ENCODE measurements around the gene MXRA8. TPM values are rescaled to one million over a fixed set of nuclear protein-coding genes. Genes with fewer than 3 reads are reported as not detected.

The MXRA8 gene
- total and polyA plus RNA-seq, 9 of the 15 experiments (the other 6 are each of a cell fraction or from before 2014, with no cell fraction given) = 0.66 to 11.3 (median 6.3) TPM

DNA sequence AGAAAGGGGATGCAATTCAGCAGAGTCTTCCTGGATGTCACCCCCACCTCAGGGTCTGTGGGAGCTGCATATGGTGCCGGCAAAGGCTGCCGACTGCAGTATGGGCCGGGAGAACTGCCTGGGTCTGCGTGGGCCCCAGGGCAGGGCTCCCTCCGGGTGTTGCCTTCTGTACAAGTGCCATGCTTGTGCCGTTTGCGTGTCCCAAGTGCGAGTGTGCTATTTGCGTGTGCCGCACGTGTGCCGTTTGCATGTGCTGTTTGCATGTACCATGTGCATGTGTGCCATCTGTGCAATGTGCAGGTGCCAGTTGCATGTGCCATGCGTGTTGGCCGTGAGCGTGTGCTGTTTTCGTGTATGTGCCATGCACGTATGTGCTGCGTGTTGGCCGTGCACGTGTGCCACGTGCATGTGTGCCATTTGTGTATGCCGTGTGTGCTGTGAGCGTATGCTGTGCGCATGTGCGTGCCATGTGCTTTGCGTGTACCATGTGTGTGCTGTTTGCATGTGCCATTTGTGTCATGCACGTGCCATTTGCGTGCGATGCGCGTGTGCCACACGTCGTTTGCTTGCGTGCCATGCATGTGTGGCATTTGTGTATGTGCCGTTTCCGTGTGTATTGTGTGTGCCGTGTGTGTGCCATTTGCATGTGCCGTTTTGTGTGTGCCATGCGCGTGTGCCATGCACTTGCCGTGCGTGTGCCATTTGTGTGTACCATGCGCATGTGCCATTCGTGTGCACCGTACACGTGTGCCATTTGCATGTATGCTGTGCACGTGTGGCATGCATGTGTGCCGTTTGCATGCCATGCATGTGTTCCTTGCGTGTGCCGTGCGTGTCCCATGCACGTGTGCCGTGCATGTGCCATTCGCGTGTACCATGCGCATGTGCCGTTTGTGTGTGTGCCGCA, 28.8 kb downstream of the MXRA8 start:
- ChIA-PET CTCF (ENCODE audit: low intra/inter-chr PET ratio) (no interaction called here), POLR2A (no interaction called here)
- no peak overlapping the region for H3K27ac ChIP-seq (ENCODE audit: extremely low read depth, low read depth, low read length)
- H3K36me3 ChIP-seq (ENCODE audit: control insufficient read depth, insufficient read depth, low read length) = peaks cover 18% of the 10 kb centered on the region; the same call in 1 of the 3 replicates
- peaks cover 19% of the 10 kb centered on the region for H3K79me2 ChIP-seq (ENCODE audit: control insufficient read depth, insufficient read depth, low read length)
- ATAC-seq (no peak), FAIRE-seq (peak; percentile 62), DNase-seq (ENCODE audit: extremely low read depth in 1 of 4, low spot score in 3 of 4) (no peak)
- 90% methylated on average over 58 of the region's 58 CpGs for WGBS (ENCODE audit: insufficient coverage, low coverage, missing lambda C conversion rate)
- no peak overlapping the region for H3K4me3 ChIP-seq
- H2AFZ ChIP-seq (ENCODE audit: low read depth, low read length) = no peak overlapping the region
- H3K27me3 ChIP-seq (ENCODE audit: control insufficient read depth in 2 of 2, insufficient read depth in 2 of 2, low read length in 2 of 2) = no peaks in the 10 kb centered on the region
- H3K4me1 ChIP-seq (replicated peaks in 1 of 2; ENCODE audit: control insufficient read depth in 2 of 2, insufficient read depth in 2 of 2, low read length in 2 of 2) = peaks cover 6 to 95% of the 10 kb centered on the region in 2 experiments; a peak in 4 of 5 replicates
- peaks cover 2% of the 10 kb centered on the region; the same call in 1 of the 2 replicates for H4K20me1 ChIP-seq (replicated peaks; ENCODE audit: control insufficient read depth, insufficient read depth, low read length)
- H3K9ac ChIP-seq (ENCODE audit: insufficient read depth in 1 of 2, low read depth in 2 of 2, low read length in 2 of 2) = no peak overlapping the region
- intact Hi-C loops (cut with micrococcal nuclease) (no loop called here), in situ Hi-C loops (cut with MboI) (no loop called here)
- no peak overlapping the region for H3K4me2 ChIP-seq (ENCODE audit: insufficient read depth, low read length)
- peaks cover 6% of the 10 kb centered on the region for H3K9me3 ChIP-seq (replicated peaks; ENCODE audit: control insufficient read depth, insufficient read depth, low read depth, low read length)
- no TSS peak for BruUV-seq (replicated peaks)
- peaks cover 4% of the 10 kb centered on the region for H3K9me1 ChIP-seq (ENCODE audit: control insufficient read depth, insufficient read depth, low read length)
- TF ChIP-seq MTA3 (IDR thresholded peaks at IDR 0.05; ENCODE audit: borderline replicate concordance) (0 out of 2 replicates have a peak, but pooled peaks have one; percentile 11), HMGN3 (IDR thresholded peaks at IDR 0.05; ENCODE audit: borderline replicate concordance, extremely low read depth, insufficient read length, low read depth, low read length) (peak; percentile 16), TARDBP (IDR thresholded peaks at IDR 0.05) (peak; percentile 91)
- TF ChIP-seq, protein P1, sequence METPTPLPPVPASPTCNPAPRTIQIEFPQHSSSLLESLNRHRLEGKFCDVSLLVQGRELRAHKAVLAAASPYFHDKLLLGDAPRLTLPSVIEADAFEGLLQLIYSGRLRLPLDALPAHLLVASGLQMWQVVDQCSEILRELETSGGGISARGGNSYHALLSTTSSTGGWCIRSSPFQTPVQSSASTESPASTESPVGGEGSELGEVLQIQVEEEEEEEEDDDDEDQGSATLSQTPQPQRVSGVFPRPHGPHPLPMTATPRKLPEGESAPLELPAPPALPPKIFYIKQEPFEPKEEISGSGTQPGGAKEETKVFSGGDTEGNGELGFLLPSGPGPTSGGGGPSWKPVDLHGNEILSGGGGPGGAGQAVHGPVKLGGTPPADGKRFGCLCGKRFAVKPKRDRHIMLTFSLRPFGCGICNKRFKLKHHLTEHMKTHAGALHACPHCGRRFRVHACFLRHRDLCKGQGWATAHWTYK (CRISPR knock-in tag; IDR thresholded peaks at IDR 0.05) = no peak
- TF ChIP-seq, protein P2, sequence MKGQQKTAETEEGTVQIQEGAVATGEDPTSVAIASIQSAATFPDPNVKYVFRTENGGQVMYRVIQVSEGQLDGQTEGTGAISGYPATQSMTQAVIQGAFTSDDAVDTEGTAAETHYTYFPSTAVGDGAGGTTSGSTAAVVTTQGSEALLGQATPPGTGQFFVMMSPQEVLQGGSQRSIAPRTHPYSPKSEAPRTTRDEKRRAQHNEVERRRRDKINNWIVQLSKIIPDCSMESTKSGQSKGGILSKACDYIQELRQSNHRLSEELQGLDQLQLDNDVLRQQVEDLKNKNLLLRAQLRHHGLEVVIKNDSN (CRISPR knock-in tag; IDR thresholded peaks at IDR 0.05) = peak; percentile 51
- TF ChIP-seq, protein P3, sequence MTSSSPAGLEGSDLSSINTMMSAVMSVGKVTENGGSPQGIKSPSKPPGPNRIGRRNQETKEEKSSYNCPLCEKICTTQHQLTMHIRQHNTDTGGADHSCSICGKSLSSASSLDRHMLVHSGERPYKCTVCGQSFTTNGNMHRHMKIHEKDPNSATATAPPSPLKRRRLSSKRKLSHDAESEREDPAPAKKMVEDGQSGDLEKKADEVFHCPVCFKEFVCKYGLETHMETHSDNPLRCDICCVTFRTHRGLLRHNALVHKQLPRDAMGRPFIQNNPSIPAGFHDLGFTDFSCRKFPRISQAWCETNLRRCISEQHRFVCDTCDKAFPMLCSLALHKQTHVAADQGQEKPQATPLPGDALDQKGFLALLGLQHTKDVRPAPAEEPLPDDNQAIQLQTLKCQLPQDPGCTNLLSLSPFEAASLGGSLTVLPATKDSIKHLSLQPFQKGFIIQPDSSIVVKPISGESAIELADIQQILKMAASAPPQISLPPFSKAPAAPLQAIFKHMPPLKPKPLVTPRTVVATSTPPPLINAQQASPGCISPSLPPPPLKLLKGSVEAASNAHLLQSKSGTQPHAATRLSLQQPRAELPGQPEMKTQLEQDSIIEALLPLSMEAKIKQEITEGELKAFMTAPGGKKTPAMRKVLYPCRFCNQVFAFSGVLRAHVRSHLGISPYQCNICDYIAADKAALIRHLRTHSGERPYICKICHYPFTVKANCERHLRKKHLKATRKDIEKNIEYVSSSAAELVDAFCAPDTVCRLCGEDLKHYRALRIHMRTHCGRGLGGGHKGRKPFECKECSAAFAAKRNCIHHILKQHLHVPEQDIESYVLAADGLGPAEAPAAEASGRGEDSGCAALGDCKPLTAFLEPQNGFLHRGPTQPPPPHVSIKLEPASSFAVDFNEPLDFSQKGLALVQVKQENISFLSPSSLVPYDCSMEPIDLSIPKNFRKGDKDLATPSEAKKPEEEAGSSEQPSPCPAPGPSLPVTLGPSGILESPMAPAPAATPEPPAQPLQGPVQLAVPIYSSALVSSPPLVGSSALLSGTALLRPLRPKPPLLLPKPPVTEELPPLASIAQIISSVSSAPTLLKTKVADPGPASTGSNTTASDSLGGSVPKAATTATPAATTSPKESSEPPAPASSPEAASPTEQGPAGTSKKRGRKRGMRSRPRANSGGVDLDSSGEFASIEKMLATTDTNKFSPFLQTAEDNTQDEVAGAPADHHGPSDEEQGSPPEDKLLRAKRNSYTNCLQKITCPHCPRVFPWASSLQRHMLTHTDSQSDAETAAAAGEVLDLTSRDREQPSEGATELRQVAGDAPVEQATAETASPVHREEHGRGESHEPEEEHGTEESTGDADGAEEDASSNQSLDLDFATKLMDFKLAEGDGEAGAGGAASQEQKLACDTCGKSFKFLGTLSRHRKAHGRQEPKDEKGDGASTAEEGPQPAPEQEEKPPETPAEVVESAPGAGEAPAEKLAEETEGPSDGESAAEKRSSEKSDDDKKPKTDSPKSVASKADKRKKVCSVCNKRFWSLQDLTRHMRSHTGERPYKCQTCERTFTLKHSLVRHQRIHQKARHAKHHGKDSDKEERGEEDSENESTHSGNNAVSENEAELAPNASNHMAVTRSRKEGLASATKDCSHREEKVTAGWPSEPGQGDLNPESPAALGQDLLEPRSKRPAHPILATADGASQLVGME (CRISPR knock-in tag; IDR thresholded peaks at IDR 0.05) = no peak
